K562 (cell line): ENCODE measurements around the gene OPTN. TPM values are rescaled to one million over a fixed set of nuclear protein-coding genes. Genes with fewer than 3 reads are reported as not detected.

Experiments used
- GTF2B ChIP-seq: IDR thresholded peaks from 2 replicates; pipeline ENCODE4 v1.6.1; 2011; ENCODE audit not compliant: insufficient read length; ENCODE audit errors: extremely low read depth
- ID3 ChIP-seq, 2 experiments: fragments of 250-450 bp in 1 of 2; fragments of 450-650 bp in 1 of 2; sonication (Bioruptor Pico) in 1 of 2; IDR thresholded peaks; 2 replicates each; pipeline versions ENCODE4 v1.6.1 to v1.8.0; 2016 to 2021; ENCODE audit warnings: mild to moderate bottlenecking in 2 of 2, moderate library complexity in 2 of 2, missing compliant biosample characterization in 1 of 2, missing genetic modification characterization in 1 of 2
- MEF2A ChIP-seq: IDR thresholded peaks from 2 replicates; pipeline ENCODE4 v1.6.1; 2011; ENCODE audit warnings: low read depth, mild to moderate bottlenecking, low read length, moderate library complexity; ENCODE audit not compliant: control insufficient read depth
- MGA ChIP-seq: fragments of 450-650 bp; IDR thresholded peaks from 2 replicates; pipeline ENCODE4 v1.6.1; 2016; ENCODE audit warnings: mild to moderate bottlenecking, moderate library complexity
- RAD21 ChIP-seq, 2 experiments: fragments of 250-450 bp in 1 of 2; fragments of 450-650 bp in 1 of 2; sonication (Bioruptor Pico) in 1 of 2; formaldehyde crosslinking in 1 of 2; IDR thresholded peaks in 1 of 2; conservative IDR thresholded peaks in 1 of 2; 2 replicates each; pipeline versions ENCODE4 v1.4.0 to v1.8.0; 2020 to 2022; ENCODE audit warnings: mild to moderate bottlenecking in 2 of 2, moderate library complexity in 1 of 2
- TAF9B ChIP-seq: fragments of 450-650 bp; IDR thresholded peaks from 2 replicates; pipeline ENCODE4 v1.6.1; 2018; ENCODE audit warnings: mild to moderate bottlenecking; ENCODE audit not compliant: partially characterized antibody
- TSHZ1 ChIP-seq: fragments of 250-450 bp; sonication (Bioruptor Pico); IDR thresholded peaks from 2 replicates; pipeline ENCODE4 v1.4.0; 2020; ENCODE audit warnings: mild to moderate bottlenecking, moderate library complexity
- polyA plus RNA-seq, 8 experiments: library from polyadenylated mRNA; depleted of rRNA in 4 of 8; stranded (reverse) in 5 of 8; unstranded in 3 of 8; fragments of >200 nt; fragmentation: Nextera tagmentation in 2 of 8; fragmentation: Illumina TruSeq in 1 of 8; extraction: Ambion mirVana in 2 of 8; extraction: Trizol in 1 of 8; gene quantifications; 2 replicates each; pipeline versions ENCODE4 v1.2.1 to v1.2.3, GENCODE V29; 2011 to 2014; ENCODE audit warnings: inconsistent platforms in 1 of 8, missing spikeins in 1 of 8
- total RNA-seq, 7 experiments: library from RNA; depleted of rRNA in 6 of 7; stranded (reverse); fragments of >200 nt in 6 of 7; fragmentation: Illumina TruSeq in 2 of 7; extraction: Trizol in 2 of 7; gene quantifications; 2 replicates each; pipeline versions ENCODE4 v1.2.1 to v1.2.3, GENCODE V29; 2011 to 2021; ENCODE audit warnings: low replicate concordance in 1 of 7

Gene OPTN
- total and polyA plus RNA-seq, 9 of the 15 experiments (the other 6 are each of a cell fraction or from before 2014, with no cell fraction given): 2.2 to 6.8 (median 5.0) TPM

- peak; percentile 85 for TF ChIP-seq MGA
- no peak for TF ChIP-seq MEF2A
- TF ChIP-seq ID3 (CRISPR knock-in tag; IDR thresholded peaks at IDR 0.05): no peak
- TF ChIP-seq ID3 (tag; IDR thresholded peaks at IDR 0.05): no peak
- peak; percentile 71 to 73 for TF ChIP-seq RAD21 (CRISPR knock-in tag; conservative IDR thresholded peaks at IDR 0.05 in 1 of 2, IDR thresholded peaks at IDR 0.05 in 1 of 2)
- no peak for TF ChIP-seq TAF9B
- TF ChIP-seq TSHZ1: no peak
- no peak for TF ChIP-seq GTF2B
Observed at GRCh38 chr10:13160934-13161856, 61.2 kb downstream of the OPTN start, which contains the start of gene MCM10 (continued).
